GM20431 (cell line): ENCODE results near the gene CFHR2.

Experiments used
- in situ Hi-C: fragments of 300-500 bp; cut with MseI, MboI; formaldehyde crosslinking; loops from one replicate; pipeline ENCODE4 v1.15.0; 2020; ENCODE audit warnings: low sequenced_read_pairs; ENCODE audit not compliant: unreplicated experiment

Gene CFHR2

DNA sequence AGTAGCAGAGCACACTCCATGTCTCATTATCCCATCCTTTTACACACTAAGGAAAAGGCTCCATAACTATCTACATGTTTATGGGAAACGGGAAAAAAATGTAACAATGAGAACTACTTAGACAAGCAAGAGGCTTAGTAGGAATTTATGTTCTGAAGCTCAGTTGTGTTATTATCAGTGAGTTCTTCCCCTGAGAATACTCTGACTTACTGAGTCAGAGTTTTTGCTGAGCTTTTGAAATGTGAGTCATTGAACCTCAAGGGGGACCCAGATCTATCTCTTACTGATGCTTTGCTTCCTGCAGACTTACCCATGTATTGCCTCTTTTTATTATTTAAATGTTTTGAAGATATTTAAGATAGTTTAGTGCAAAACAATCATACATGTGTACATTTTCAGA lies 53.9 kb downstream of the CFHR2 start:
- in situ Hi-C loops, result no loop called here

DNA sequence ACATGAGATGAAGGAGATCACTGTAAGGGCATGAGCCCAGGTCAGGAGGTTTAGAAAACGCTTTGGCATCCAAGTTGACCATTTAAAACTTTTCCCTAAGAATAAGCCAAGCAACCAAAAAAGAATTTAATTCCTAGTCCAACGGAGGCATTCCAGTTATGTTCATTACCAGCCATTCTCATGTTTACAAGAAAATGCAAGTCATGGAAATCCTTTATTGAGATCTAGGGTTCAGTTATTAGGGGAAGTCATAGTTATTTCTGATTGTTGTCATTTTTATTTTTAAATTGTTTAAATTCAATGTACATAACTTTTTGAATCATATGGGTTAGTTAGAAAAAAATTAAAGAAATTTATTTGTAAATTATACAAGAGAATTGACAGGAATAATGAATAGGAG lies 58.3 kb downstream of the CFHR2 start:
- in situ Hi-C loops, result no loop called here

DNA sequence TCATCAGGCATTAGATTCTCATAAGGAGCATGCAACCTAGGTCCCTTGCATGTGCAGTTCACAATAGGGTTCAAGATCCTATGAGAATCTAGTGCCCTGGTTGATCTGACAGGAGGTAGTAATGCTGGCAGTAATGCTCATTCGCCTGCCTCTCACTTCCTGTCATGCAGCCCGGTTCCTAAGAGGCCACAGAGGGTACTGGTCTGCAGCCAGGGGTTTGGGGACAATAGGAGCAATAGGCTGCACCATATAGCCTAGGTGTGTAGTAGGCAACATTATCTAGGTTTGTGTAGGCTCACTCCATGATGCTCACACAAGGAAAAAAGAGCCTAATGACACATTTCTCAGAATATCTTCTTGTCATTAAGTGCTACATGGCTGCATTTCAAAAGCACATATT lies 59.6 kb downstream of the CFHR2 start:
- in situ Hi-C loops, result no loop called here

DNA sequence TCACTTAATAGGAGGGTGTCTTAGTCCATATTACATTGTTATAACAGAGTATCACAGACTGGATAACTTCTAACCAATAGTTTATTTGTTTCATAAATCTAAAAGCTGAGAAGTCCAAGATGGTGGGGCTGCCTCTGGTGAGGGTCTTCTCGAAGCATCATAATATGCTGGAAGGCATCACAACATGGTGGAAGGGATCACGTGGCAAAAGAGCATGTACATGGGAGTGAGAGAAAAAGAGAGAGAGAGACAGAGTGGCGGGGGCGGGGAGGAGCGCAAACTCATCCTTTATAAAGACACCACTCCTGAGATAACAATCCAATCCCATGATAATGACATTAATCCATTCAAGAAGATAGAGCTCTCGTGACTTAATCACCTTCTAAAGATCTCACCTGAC lies 65.3 kb downstream of the CFHR2 start:
- in situ Hi-C loops, result no loop called here
